Activated CD4-positive, alpha-beta T cell treated with anti-CD3 and anti-CD28 coated beads, Interleukin-10, Interleukin-2, amounts not matched to agents 100 ng/mL and 50 ng/mL, durations not matched to agents 16 hours and 8 hours (primary cell): ENCODE data around the gene SCARF1.
"Not testable (repeated sequence)": the region's sequence is repeated elsewhere in the genome, so short reads cannot be mapped to it uniquely, and the experiment has no call there.

ENCODE experiments used
- DNase-seq: peaks from one replicate; pipeline ENCODE4 v3.0.0-alpha.2; 2020

Gene SCARF1, protein sequence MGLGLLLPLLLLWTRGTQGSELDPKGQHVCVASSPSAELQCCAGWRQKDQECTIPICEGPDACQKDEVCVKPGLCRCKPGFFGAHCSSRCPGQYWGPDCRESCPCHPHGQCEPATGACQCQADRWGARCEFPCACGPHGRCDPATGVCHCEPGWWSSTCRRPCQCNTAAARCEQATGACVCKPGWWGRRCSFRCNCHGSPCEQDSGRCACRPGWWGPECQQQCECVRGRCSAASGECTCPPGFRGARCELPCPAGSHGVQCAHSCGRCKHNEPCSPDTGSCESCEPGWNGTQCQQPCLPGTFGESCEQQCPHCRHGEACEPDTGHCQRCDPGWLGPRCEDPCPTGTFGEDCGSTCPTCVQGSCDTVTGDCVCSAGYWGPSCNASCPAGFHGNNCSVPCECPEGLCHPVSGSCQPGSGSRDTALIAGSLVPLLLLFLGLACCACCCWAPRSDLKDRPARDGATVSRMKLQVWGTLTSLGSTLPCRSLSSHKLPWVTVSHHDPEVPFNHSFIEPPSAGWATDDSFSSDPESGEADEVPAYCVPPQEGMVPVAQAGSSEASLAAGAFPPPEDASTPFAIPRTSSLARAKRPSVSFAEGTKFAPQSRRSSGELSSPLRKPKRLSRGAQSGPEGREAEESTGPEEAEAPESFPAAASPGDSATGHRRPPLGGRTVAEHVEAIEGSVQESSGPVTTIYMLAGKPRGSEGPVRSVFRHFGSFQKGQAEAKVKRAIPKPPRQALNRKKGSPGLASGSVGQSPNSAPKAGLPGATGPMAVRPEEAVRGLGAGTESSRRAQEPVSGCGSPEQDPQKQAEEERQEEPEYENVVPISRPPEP

DNA sequence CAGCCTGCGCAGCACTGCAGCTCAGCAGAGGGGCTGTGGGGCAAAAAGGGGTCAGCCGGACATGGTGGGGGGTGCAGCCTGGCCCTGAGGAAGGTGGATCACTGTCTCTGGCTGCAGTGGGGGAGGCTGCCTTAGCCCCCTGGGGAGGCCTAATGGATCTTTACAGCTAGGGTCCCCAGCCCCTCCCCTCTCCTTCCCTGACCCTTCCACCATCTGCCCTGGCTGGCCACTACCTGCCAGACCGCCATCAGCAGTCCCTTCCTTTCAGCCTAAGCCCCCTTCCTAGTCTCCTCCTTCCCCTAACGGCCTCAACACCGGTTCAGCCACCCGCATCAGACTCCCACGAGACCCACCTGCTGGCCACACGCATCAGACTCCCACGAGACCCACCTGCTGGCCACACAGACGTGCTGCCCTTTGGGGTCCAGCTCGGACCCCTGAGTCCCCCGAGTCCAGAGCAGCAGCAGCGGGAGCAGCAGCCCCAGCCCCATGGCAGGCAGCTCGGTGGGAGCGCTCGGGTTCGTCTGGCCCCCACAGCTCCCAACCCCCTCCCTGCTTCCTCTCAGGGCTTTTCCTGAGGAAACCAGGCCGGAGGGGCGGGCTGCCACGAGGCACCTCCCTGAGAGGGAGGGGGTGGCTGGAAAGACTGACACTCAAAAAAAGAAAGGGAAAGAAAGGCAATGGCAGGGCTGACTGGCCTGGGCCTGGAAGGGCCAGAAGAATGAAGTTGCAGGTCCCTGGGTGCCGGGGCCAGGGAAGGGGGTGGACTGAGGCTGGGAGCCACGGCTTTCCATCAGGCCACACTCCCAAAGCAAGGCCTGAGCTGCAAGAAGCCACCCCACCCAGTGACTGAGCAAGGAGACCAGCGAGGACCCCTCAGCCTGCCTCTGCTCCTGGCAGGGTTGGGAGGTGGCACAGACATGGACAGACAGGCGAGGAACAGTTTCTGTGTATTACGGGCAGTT is at the start of gene SCARF1:
TSS of gene SCARF1 (minus strand) at position 526 of the 965 bp plus-strand sequence. CDS start at position 491, 35 bp downstream.
- DNase-seq, result no peak

- no peak for DNase-seq
Measured at GRCh38 chr17:1693339-1693738, 47.8 kb upstream of the SCARF1 start.

DNA sequence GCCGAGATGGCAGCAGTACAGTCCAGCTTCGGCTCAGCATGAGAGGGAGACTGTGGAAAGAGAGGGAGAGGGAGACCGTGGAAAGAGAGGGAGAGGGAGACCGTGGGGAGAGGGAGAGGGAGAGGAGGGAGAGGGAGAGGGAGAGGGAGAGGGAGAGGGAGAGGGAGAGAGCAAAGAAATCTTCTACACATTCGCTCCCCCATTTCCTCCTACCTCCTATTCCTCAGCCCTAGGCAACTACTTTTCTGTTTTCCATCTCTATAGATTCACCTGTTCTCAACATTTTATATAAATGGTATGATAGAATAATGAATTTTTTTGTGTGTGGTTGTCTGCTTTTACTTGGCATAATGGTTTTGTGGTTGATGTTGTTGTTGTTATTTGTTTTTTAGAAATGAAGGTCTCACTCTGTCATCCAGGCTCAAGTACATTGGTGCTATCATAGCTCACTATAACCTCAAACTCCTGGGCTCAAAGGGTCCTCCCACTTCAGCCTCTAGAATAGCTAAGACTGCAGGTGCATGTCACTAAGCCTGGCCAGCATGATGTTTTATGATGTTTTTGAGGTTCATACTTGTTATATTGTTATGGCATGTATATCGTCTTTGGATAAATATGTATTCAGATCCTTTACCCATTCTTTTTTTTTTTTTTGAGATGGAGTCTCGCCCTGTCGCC is 45.2 kb upstream of the SCARF1 start:
- no peak for DNase-seq

- not testable (repeated sequence) for DNase-seq
Measured at GRCh38 chr17:1688405-1688804, 42.9 kb upstream of the SCARF1 start.

- no peak for DNase-seq
Measured at GRCh38 chr17:1686086-1686485, 40.6 kb upstream of the SCARF1 start.

- DNase-seq, result peak; percentile 99
Measured at GRCh38 chr17:1684378-1685189, 39.1 kb upstream of the SCARF1 start, which contains the start of gene PRPF8. PRPF8 (minus strand) TSS chr17:1684867; CDS start chr17:1684571, 296 bp downstream.

GRCh38 chr17:1683459-1683858 is 37.9 kb upstream of the SCARF1 start:
- DNase-seq, result no peak

- no peak for DNase-seq
Measured at GRCh38 chr17:1676401-1676800, 30.9 kb upstream of the SCARF1 start.

DNA sequence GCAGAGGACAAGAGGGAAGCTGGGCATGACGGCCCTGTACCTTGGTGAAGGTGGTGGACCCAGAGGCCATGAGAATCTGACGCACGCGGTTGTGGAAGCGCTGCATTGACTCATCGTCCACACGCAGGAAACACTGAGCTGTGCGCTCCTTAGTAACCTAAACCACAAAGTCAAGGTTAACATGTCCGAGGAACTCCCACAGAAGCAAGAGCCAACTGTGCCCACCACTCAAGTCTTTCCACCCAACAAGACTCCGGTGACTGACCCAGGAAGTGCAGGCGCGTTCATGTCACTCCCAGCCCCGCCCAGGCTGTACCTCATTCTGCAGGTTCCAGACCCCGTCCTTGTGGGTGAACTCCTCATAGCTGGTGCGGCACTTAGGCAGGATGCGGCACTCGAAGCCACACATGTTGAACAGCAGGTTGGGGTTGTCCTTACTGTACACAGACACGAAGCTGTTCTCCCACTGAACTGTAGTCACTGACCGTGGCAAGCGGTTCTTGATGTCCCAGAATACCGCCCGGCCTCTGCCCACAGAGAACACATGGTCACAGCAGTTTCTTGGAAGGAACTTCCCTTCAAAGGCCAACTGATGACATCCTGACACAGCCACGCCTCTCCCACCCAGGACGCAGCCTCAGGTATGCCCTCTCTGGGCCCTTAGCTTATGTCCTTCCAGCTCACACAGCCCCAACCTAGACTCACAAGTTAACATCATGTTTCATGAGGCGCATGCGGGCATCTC is 27.7 kb upstream of the SCARF1 start:
- DNase-seq, result peak; percentile 51

DNA sequence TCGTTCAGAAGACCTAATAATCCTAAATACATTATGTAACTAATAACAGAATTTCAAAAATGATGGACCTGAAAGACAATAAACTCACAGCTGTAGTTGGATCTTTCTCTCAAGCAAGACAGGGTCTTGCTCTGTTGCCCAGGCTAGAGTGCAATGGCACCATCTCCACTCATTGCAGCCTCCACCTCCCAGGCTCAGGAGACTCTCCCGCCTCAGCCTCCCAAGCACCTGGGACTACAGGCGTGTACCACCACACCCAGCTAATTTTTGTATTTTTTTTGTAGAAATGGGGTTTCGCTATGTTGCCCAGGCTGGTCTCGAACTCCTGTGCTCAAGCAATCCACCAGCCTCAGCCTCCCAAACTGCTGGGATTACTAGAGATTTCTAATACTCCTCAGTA is 18.4 kb upstream of the SCARF1 start:
- not testable (repeated sequence) for DNase-seq

GRCh38 chr17:1661045-1661444 is 15.5 kb upstream of the SCARF1 start:
- no peak for DNase-seq

- no peak for DNase-seq
Measured at GRCh38 chr17:1658100-1658499, 12.6 kb upstream of the SCARF1 start.

GRCh38 chr17:1653735-1654134 is 8.2 kb upstream of the SCARF1 start:
- DNase-seq, result no peak

- not testable (repeated sequence) for DNase-seq
Measured at GRCh38 chr17:1652794-1653193, 7.3 kb upstream of the SCARF1 start.

DNA sequence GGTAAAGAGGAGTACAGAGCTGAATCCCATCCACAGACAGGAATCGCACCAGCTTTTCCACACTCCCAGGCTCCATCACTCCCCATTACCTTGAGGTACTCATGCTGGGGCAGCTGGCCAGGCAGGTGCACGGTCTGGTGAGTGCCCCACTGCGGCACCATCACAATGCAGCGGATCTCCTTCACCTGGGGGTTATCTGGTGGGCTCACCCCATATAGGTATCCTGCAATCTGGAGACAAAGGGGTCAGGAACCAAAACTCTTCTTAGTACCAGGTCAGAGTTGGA is 6.0 kb upstream of the SCARF1 start:
- no peak for DNase-seq

DNA sequence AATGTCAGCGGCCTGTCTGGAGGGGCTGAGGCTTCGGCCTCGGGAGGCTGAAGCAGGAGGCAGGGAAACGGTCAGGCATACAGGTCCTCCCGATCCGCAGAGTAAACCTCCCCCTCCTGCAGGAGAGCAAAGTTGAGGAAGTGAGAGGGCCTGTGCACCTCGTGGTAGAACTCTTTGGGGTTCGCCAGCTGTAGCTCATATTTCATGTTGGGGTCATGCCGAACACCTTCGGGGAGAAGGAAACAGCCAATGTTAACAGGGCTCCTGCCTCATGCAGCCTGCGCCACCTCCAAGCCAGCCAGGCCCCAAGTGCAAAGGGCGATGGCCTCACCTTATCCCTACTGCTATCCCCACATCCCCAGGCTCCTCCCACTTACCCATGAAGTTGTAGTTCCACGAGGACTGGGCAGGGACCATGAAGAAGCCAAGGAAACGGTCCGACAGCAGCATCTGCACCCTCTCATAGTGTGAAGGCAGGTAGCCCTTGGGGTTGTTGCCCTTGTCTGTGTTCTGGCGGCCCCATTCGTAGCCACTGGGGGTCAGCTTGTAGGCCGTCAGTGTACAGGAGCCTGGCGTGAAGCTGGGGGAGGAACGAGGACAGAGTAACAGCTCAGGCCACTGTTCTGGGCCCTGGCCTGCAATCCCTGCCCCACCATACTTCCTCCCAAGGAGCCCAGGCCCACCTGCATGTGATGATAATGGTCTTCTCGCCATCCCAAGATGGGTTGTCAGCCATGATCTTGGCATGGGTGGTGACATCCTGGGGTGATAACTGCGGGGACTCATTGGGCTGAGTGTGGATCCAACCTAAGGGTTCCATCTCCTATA is 5.4 kb upstream of the SCARF1 start:
- no peak for DNase-seq

DNA sequence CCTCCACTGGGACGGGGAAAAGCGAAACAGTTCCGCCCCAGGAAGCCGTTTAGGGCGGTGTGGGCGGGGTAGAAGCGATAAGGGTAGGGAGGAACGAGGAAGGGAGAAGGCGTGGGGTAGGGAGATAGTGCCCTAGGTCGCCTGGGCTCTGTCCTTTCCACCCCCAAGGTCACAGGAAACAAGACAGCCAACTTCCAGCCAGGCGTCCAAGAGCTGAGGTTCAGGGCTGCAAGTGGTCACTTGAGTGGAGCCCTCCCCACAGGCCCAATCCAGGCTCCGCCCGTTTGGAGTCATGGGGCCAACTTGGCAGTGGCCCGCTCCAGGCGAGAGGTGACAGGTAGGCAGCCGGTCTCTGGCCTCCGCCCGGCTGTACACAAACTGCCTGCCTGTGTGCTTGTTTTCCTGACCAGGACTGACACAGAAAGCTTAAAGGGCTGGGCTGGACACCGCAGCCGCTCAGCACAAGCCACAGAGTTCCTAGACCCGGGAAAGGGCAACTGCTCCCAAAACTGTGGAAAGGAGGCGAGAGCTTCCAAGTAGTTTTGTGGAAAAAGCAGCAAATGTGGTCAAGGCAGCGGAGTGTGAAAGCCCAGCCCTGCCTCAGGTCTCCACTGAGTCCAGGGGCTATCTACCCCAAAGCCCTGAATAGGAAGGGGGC is 4.4 kb upstream of the SCARF1 start, which contains the start of gene RILP:
TSS of gene RILP (minus strand) at position 23 of the 658 bp plus-strand sequence. CDS start 62 bp downstream, outside the sequence.
- no peak for DNase-seq

DNA sequence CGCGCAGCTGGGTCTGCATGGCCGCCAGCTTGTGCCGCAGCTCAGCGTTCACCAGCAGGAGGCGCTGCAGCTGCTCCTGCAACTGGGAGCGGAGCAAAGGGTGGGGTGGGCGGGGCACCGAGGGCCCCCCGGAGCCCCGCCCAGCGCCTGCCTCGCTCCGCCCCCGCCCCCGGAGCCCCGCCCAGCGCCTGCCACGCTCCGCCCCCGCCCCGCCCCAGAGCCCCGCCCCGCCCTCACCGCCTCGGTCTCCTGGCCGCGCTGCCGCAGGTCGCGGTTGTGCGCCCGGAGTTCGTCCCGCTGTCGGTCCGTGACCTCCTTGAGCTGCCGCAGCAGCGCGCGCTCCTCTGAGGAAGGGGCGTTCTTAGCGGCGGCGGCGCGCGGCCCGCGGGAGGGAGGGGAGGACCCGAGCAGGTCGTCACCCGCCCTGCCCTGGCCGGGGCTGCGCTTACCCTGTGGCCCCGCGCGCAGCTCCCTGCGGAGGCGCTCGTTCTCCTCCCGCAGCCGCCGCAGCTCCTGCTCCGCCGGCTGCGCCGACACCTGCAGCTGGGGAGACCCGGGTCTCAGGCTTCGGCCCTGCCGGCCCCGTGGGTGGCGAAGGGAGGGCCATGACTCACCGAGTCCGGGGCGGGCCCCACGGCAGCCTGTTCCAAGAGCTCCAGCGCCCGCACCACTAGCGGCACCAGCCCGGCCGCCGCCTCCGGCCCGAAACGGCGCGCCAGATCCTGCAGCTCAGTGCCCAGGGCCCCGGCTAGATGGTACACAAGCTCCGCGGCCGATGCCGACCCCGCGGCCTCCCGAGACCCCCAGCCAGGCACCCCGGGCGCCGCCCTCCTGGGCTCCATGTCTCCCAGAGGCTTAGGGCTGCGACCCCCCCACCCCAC is 3.7 kb upstream of the SCARF1 start:
- peak; percentile 96 for DNase-seq
